ENCODE measurements around the gene ZCCHC14.

Gene ZCCHC14

GRCh38 chr16:87423429-87423828, 69.4 kb downstream of the ZCCHC14 start:
- no peak for DNase-seq

GRCh38 chr16:87422106-87422505, 70.7 kb downstream of the ZCCHC14 start:
- DNase-seq = no peak

- no peak for DNase-seq
These were observed 71.6 kb downstream of the ZCCHC14 start for GRCh38 chr16:87421003-87421912.

GRCh38 chr16:87420026-87421002, 72.5 kb downstream of the ZCCHC14 start:
- DNase-seq = no peak

GRCh38 chr16:87418644-87419043, 74.2 kb downstream of the ZCCHC14 start:
- no peak for DNase-seq

GRCh38 chr16:87418216-87418615, 74.6 kb downstream of the ZCCHC14 start:
- no peak for DNase-seq

GRCh38 chr16:87417528-87417910, 75.3 kb downstream of the ZCCHC14 start:
- DNase-seq = no peak

GRCh38 chr16:87416826-87417527, 75.8 kb downstream of the ZCCHC14 start:
- no peak for DNase-seq

- no peak for DNase-seq
These were observed 77.4 kb downstream of the ZCCHC14 start for GRCh38 chr16:87415441-87415840.

GRCh38 chr16:87414251-87414680, 78.6 kb downstream of the ZCCHC14 start:
- no peak for DNase-seq

- DNase-seq = no peak
These were observed 79.8 kb downstream of the ZCCHC14 start for GRCh38 chr16:87412996-87413421.

GRCh38 chr16:87412371-87412995, 80.3 kb downstream of the ZCCHC14 start:
- no peak for DNase-seq

GRCh38 chr16:87411375-87412271, 81.2 kb downstream of the ZCCHC14 start:
- no peak for DNase-seq

- no peak for DNase-seq
These were observed 81.9 kb downstream of the ZCCHC14 start for GRCh38 chr16:87410968-87411367.

- DNase-seq = no peak
These were observed 82.3 kb downstream of the ZCCHC14 start for GRCh38 chr16:87410530-87410929.

GRCh38 chr16:87409781-87410180, 83.0 kb downstream of the ZCCHC14 start:
- no peak for DNase-seq

- no peak for DNase-seq
These were observed 83.7 kb downstream of the ZCCHC14 start for GRCh38 chr16:87409153-87409552.

GRCh38 chr16:87407511-87408112, 85.2 kb downstream of the ZCCHC14 start:
- no peak for DNase-seq

GRCh38 chr16:87406495-87407088, 86.2 kb downstream of the ZCCHC14 start:
- DNase-seq = no peak

All from NCI-H1105 treated with DMSO at 0.1 percent for 48 hours (cell line).